ENCODE results near the gene ARL4A. TPM values are rescaled to one million over a fixed set of nuclear protein-coding genes. Genes with fewer than 3 reads are reported as not detected.

Gene ARL4A
- total and polyA plus RNA-seq, 9 of the 15 experiments (the other 6 are each of a cell fraction or from before 2014, with no cell fraction given): 118 to 688 (median 172) TPM

DNA sequence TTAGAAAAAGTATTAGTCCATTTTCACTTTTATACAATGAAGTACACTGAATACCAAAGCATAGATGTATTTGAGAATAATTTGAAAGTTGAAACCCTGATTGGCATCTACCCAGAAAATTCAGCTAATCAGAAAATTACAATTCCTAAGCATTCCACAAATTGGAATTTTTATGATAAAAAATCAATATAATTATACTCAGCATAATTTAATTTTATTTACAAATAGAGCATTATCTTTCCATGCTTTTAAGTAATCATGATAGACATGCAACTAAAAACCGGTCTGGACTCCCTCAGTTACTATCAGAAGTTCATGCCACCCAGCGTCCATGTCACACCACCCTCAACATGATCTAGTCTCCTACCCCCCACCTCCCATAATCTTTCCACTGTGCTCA lies 50.4 kb downstream of the ARL4A start:
- H3K9me1 ChIP-seq (ENCODE audit: control insufficient read depth, insufficient read depth, low read length): no peaks in the 10 kb centered on the region
- 7% methylated on average over 2 of the region's 2 CpGs for WGBS (ENCODE audit: insufficient coverage, low coverage, missing lambda C conversion rate)
- H3K9me3 ChIP-seq (replicated peaks; ENCODE audit: control insufficient read depth, insufficient read depth, low read depth, low read length): no peaks in the 10 kb centered on the region; the same call in 1 of the 2 replicates
- intact Hi-C loops (cut with micrococcal nuclease): no loop called here
- peak overlapping the region; percentile 60 for H3K4me2 ChIP-seq (ENCODE audit: insufficient read depth, low read length)
- H3K27ac ChIP-seq (ENCODE audit: extremely low read depth, low read depth, low read length): peak overlapping the region; percentile 69
- no peaks in the 10 kb centered on the region for H4K20me1 ChIP-seq (replicated peaks; ENCODE audit: control insufficient read depth, insufficient read depth, low read length)
- no TSS peak for BruUV-seq (replicated peaks)
- H2AFZ ChIP-seq (ENCODE audit: low read depth, low read length): peak overlapping the region; percentile 90
- no peak for DNase-seq (ENCODE audit: extremely low read depth in 1 of 4, low spot score in 3 of 4)
- H3K4me1 ChIP-seq (replicated peaks in 1 of 2; ENCODE audit: control insufficient read depth in 2 of 2, insufficient read depth in 2 of 2, low read length in 2 of 2): peaks cover 10 to 40% of the 10 kb centered on the region in 2 experiments
- no peaks in the 10 kb centered on the region for H3K79me2 ChIP-seq (ENCODE audit: control insufficient read depth, insufficient read depth, low read length)
- no peaks in the 10 kb centered on the region for H3K27me3 ChIP-seq (ENCODE audit: control insufficient read depth in 2 of 2, insufficient read depth in 2 of 2, low read length in 2 of 2)
- ChIA-PET CTCF (ENCODE audit: low intra/inter-chr PET ratio) (no interaction called here), POLR2A (interaction anchor here (0.7 to 1.6 kb wide), 3 partner anchors 11 to 1401 kb away, joined by 3 to 5 read pairs (median 4); no protein-coding TSS in a partner anchor)
- H3K4me3 ChIP-seq: no peak overlapping the region
- FAIRE-seq: no peak
- no peaks in the 10 kb centered on the region for H3K36me3 ChIP-seq (ENCODE audit: control insufficient read depth, insufficient read depth, low read length)
- in situ Hi-C loops (cut with MboI): no loop called here
- peak overlapping the region; percentile 6 to 59; a peak in 3 of 4 replicates for H3K9ac ChIP-seq (ENCODE audit: insufficient read depth in 1 of 2, low read depth in 2 of 2, low read length in 2 of 2)
- ATAC-seq: peak; percentile 34; the same call in 2 of the 3 replicates
- no peak for TF ChIP-seq IFI16 (CRISPR knock-in tag; IDR thresholded peaks at IDR 0.05)
- TF ChIP-seq, protein P1, sequence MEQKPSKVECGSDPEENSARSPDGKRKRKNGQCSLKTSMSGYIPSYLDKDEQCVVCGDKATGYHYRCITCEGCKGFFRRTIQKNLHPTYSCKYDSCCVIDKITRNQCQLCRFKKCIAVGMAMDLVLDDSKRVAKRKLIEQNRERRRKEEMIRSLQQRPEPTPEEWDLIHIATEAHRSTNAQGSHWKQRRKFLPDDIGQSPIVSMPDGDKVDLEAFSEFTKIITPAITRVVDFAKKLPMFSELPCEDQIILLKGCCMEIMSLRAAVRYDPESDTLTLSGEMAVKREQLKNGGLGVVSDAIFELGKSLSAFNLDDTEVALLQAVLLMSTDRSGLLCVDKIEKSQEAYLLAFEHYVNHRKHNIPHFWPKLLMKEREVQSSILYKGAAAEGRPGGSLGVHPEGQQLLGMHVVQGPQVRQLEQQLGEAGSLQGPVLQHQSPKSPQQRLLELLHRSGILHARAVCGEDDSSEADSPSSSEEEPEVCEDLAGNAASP (IDR thresholded peaks at IDR 0.05): no peak
- TF ChIP-seq, protein P2, sequence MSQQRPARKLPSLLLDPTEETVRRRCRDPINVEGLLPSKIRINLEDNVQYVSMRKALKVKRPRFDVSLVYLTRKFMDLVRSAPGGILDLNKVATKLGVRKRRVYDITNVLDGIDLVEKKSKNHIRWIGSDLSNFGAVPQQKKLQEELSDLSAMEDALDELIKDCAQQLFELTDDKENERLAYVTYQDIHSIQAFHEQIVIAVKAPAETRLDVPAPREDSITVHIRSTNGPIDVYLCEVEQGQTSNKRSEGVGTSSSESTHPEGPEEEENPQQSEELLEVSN (IDR thresholded peaks at IDR 0.05; ENCODE audit: borderline replicate concordance in 1 of 2, extremely low read depth in 1 of 2, insufficient read depth in 1 of 2, insufficient read length in 1 of 2, low read depth in 1 of 2, low read length in 1 of 2, poor library complexity in 1 of 2, severe bottlenecking in 1 of 2): no peak
- TF ChIP-seq MTA3 (IDR thresholded peaks at IDR 0.05; ENCODE audit: borderline replicate concordance): no peak
- no peak for TF ChIP-seq COPS2 (conservative IDR thresholded peaks at IDR 0.05)
- no peak for TF ChIP-seq MXI1 (IDR thresholded peaks at IDR 0.05; ENCODE audit: low read depth, low read length)
- TF ChIP-seq DNMT1 (IDR thresholded peaks at IDR 0.05): no peak
- TF ChIP-seq, protein P3, sequence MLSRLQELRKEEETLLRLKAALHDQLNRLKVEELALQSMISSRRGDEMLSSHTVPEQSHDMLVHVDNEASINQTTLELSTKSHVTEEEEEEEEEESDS (CRISPR knock-in tag; IDR thresholded peaks at IDR 0.05): no peak
- TF ChIP-seq, protein P4, sequence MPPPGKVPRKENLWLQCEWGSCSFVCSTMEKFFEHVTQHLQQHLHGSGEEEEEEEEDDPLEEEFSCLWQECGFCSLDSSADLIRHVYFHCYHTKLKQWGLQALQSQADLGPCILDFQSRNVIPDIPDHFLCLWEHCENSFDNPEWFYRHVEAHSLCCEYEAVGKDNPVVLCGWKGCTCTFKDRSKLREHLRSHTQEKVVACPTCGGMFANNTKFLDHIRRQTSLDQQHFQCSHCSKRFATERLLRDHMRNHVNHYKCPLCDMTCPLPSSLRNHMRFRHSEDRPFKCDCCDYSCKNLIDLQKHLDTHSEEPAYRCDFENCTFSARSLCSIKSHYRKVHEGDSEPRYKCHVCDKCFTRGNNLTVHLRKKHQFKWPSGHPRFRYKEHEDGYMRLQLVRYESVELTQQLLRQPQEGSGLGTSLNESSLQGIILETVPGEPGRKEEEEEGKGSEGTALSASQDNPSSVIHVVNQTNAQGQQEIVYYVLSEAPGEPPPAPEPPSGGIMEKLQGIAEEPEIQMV (tag; conservative IDR thresholded peaks at IDR 0.05; ENCODE audit: low read depth): no peak
- TF ChIP-seq, protein P5, sequence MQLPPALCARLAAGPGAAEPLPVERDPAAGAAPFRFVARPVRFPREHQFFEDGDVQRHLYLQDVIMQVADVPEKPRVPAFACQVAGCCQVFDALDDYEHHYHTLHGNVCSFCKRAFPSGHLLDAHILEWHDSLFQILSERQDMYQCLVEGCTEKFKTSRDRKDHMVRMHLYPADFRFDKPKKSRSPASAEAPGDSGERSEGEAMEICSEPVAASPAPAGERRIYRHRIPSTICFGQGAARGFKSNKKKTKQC (CRISPR knock-in tag; IDR thresholded peaks at IDR 0.05): no peak
- TF ChIP-seq FOSL1 (tag; conservative IDR thresholded peaks at IDR 0.05): no peak
- no peak for TF ChIP-seq MCM2 (IDR thresholded peaks at IDR 0.05; ENCODE audit: low read depth)
- no peak for TF ChIP-seq SIN3A (IDR thresholded peaks at IDR 0.05; ENCODE audit: borderline replicate concordance in 2 of 2, control insufficient read depth in 1 of 2, low read depth in 2 of 2, low read length in 2 of 2)
- no peak for TF ChIP-seq NUFIP1 (IDR thresholded peaks at IDR 0.05; ENCODE audit: partially characterized antibody)
- TF ChIP-seq ZNF408 (CRISPR knock-in tag; IDR thresholded peaks at IDR 0.05; ENCODE audit: low read depth): no peak
- TF ChIP-seq ZC3H4 (CRISPR knock-in tag; IDR thresholded peaks at IDR 0.05; ENCODE audit: borderline replicate concordance): no peak
